ENCODE results near the gene GYS1. TPM values are rescaled to one million over a fixed set of nuclear protein-coding genes. Genes with fewer than 3 reads are reported as not detected.
"Not testable (repeated sequence)": the region's sequence is repeated elsewhere in the genome, so short reads cannot be mapped to it uniquely, and the experiment has no call there.

Gene GYS1
- total RNA-seq: 10 to 100 TPM; 13.0 to 72.5 (median 18.3) TPM

- ATAC-seq (replicated peaks in 6 of 8): peak; percentile 81 to 94 (median 93)
Measured at GRCh38 chr19:48993175-48994034, at the start of gene GYS1, which contains the start of gene RUVBL2. Gene GYS1, minus strand, starts transcription at chr19:48993309. Its CDS starts 197 bp downstream, at chr19:48993112. Gene RUVBL2, plus strand, starts transcription at chr19:48993887. Its CDS starts 25 bp downstream, at chr19:48993912.

DNA sequence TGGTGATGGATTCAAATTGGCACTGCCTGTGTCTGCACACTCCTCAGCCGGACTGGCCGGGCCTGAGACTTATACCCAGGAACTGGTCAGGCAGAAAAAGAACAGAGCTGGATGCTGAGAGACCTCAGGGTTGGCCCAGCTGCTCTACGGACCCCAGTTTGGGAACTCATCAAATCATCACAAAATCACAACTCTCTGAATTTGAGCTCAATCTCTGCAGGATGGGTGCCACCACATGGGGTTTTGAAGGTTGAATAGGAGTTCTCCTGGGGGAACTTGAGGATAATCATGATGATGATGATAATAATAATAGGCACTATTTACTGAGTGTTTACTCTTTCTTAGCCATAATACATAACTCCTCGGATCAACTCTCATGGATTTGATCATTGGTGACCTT is 49.6 kb upstream of the GYS1 start:
- in situ Hi-C loops (cut with MboI; ENCODE audit: low pct_unique_long_range_greater_than_20kb in 2 of 9, low sequenced_read_pairs in 9 of 9, unreplicated experiment in 9 of 9); H3K4me1 ChIP-seq (replicated peaks in 1 of 2): not testable (repeated sequence)
- WGBS, 10 experiments: 64 to 80% methylated on average over 1 of the region's 4 CpGs; no CpG with 5 or more reads in 8 of the 10 experiments

More at GRCh38 chr19:48993175-48994034, at the start of gene GYS1, which contains the start of gene RUVBL2:
- peak within 1 kb of the TSS; percentile 81 to 84 for H3K27ac ChIP-seq
- WGBS, 10 experiments: 0 to 3% (median 2%) methylated on average over 2 to 19 of the region's 56 CpGs; no CpG with 5 or more reads in 3 of the 10 experiments
- peak within 1 kb of the TSS; percentile 49 to 66 (median 53) for H3K4me3 ChIP-seq
- H3K4me1 ChIP-seq (replicated peaks in 1 of 2): peaks cover 14 to 15% of the 10 kb centered on the region in 2 donors
- in situ Hi-C loops (cut with MboI; ENCODE audit: low pct_unique_long_range_greater_than_20kb in 2 of 9, low sequenced_read_pairs in 9 of 9, unreplicated experiment in 9 of 9): no loop called here

DNA sequence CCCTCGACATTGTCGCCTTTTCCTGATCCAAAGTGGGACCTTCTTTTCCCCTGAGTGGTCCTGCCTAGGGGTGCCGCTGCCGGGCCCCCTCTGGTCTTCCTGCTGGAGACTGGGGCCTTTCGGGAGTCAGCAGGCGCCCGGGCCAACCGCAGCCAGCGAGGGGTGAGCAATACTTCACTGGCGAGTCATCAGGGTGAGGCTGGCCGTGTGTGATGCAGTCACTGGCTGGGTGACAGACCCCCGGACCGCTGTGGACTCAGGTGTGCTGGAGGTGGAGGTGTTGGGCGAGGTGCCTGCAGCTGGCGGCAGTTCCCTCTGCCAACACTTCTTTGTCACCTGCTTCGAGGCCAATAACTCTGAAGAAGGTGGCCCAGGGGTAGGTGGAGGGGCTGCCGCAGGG is 49.1 kb upstream of the GYS1 start:
- no peak for ATAC-seq (replicated peaks in 6 of 8)

More for the DNA sequence above, 49.6 kb upstream of the GYS1 start:
- H3K4me3 ChIP-seq; ATAC-seq (replicated peaks in 6 of 8); H3K27ac ChIP-seq: not testable (repeated sequence)

GRCh38 chr19:49039736-49040135 is 46.6 kb upstream of the GYS1 start:
- WGBS, 10 experiments: no CpG with 5 or more reads among the region's 9 CpGs
- in situ Hi-C loops (cut with MboI; ENCODE audit: low pct_unique_long_range_greater_than_20kb in 2 of 9, low sequenced_read_pairs in 9 of 9, unreplicated experiment in 9 of 9); H3K4me1 ChIP-seq (replicated peaks in 1 of 2); H3K4me3 ChIP-seq; H3K27ac ChIP-seq: not testable (repeated sequence)
- peak in 3 of 8 experiments; percentile 11 to 23 (median 19) for ATAC-seq (replicated peaks in 6 of 8)

More for the DNA sequence above, 49.1 kb upstream of the GYS1 start:
- Histone ChIP-seq H3K27ac (no peak overlapping the region), H3K4me1 (replicated peaks in 1 of 2) (no peaks in the 10 kb centered on the region), H3K4me3 (no peak overlapping the region)
- in situ Hi-C loops (cut with MboI; ENCODE audit: low pct_unique_long_range_greater_than_20kb in 2 of 9, low sequenced_read_pairs in 9 of 9, unreplicated experiment in 9 of 9): no loop called here
- 35 to 100% methylated on average over 1 to 2 of the region's 17 CpGs; no CpG with 5 or more reads in 8 of the 10 experiments for WGBS, 10 experiments

DNA sequence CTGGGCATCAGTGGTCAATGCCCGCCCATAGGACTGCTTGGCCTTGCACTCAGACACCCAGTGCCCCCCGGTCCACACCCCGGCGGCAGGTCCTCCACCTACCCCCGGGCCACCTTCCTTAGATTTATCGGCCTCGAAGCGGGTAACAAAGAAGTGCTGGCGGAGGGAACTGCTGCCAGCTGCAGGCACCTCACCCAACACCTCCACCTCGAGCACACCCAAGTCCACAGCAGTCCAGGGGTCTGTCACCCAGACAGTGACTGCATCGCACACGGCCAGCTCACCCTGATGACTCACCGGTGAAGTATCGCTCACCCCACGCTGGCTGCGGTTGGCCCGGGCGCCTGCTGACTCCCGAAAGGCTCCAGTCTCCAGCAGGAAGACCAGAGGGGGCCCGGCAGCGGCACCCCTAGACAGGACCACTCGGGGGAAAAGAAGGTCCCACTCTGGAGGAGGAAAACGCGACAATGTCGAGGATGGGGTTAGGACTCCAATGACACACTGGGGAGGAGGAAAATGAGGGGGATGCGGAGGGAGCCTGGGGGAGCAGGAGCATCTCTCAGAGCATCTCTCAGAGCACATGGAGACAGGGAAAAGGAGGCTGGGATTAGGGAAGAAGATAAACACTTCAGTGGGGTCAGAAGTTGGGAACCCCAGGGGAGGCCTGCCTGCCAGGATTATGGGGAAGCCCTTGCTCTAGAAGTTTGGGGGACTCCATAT is 45.6 kb upstream of the GYS1 start:
- H3K4me1 ChIP-seq (replicated peaks in 1 of 2); H3K4me3 ChIP-seq; in situ Hi-C loops (cut with MboI; ENCODE audit: low pct_unique_long_range_greater_than_20kb in 2 of 9, low sequenced_read_pairs in 9 of 9, unreplicated experiment in 9 of 9); H3K27ac ChIP-seq: not testable (repeated sequence)
- 20 to 84% methylated on average over 4 to 5 of the region's 26 CpGs; no CpG with 5 or more reads in 8 of the 10 experiments for WGBS, 10 experiments
- ATAC-seq (replicated peaks in 6 of 8): peak in 2 of 8 experiments; percentile 78 to 94

DNA sequence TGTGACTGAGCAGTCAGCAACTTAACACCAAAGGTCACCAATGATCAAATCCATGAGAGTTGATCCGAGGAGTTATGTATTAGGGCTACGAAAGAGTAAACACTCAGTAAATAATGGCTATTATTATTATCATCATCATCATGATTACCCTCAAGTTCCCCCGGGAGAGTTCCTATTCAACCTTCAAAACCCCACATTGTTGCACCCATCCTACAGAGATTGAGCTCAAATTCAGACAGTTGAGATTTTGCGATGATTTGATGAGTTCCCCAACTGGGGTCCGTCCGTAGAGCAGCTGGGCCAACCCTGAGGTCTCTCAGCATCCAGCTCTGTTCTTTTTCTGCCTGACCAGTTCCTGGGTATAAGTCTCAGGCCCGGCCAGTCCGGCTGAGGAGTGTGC is 45.0 kb upstream of the GYS1 start:
- H3K4me3 ChIP-seq; H3K27ac ChIP-seq; ATAC-seq (replicated peaks in 6 of 8); H3K4me1 ChIP-seq (replicated peaks in 1 of 2); in situ Hi-C loops (cut with MboI; ENCODE audit: low pct_unique_long_range_greater_than_20kb in 2 of 9, low sequenced_read_pairs in 9 of 9, unreplicated experiment in 9 of 9): not testable (repeated sequence)
- WGBS, 10 experiments: 80% methylated on average over 1 of the region's 8 CpGs; no CpG with 5 or more reads in 9 of the 10 experiments

DNA sequence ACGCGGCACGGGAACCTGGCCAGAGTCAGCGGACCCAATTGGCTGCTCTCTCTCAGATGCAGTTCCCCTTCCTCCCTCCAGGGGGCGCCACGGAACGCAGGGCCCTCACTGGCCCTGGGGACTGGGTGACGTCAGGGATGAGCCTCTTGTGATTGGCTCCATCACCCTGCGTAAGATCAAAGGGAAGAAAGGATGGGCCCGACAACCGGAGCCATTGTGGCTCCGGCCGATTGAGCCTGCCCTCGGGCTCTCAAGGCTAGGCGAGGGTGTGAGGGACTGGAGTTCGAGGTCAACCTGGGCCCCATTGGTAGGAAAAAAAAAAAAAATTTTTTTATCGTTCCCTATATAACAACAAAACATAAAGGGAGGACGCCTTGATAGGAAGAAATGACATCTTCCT is 43.7 kb upstream of the GYS1 start, which contains the start of gene CGB1:
CGB1 (minus strand) TSS at position 81 of the 400 bp plus-strand sequence. CDS start 184 bp downstream, outside the sequence.
- in situ Hi-C loops (cut with MboI; ENCODE audit: low pct_unique_long_range_greater_than_20kb in 2 of 9, low sequenced_read_pairs in 9 of 9, unreplicated experiment in 9 of 9); H3K27ac ChIP-seq; H3K4me3 ChIP-seq; H3K4me1 ChIP-seq (replicated peaks in 1 of 2): not testable (repeated sequence)
- ATAC-seq (replicated peaks in 6 of 8): peak in 1 of 8 experiments; percentile 22
- 0 to 100% (median 40%) methylated on average over 1 to 3 of the region's 18 CpGs; no CpG with 5 or more reads in 7 of the 10 experiments for WGBS, 10 experiments

GRCh38 chr19:49031642-49032301 is 38.7 kb upstream of the GYS1 start, which contains the start of gene CGB2:
Gene CGB2, plus strand, starts transcription at chr19:49031890. Its CDS starts 206 bp downstream, at chr19:49032096.
- H3K4me1 ChIP-seq (replicated peaks in 1 of 2); in situ Hi-C loops (cut with MboI; ENCODE audit: low pct_unique_long_range_greater_than_20kb in 2 of 9, low sequenced_read_pairs in 9 of 9, unreplicated experiment in 9 of 9); H3K4me3 ChIP-seq; H3K27ac ChIP-seq: not testable (repeated sequence)
- ATAC-seq (replicated peaks in 6 of 8): peak in 1 of 8 experiments; percentile 23
- WGBS, 10 experiments: 27 to 87% (median 59%) methylated on average over 2 to 14 of the region's 28 CpGs; no CpG with 5 or more reads in 5 of the 10 experiments

DNA sequence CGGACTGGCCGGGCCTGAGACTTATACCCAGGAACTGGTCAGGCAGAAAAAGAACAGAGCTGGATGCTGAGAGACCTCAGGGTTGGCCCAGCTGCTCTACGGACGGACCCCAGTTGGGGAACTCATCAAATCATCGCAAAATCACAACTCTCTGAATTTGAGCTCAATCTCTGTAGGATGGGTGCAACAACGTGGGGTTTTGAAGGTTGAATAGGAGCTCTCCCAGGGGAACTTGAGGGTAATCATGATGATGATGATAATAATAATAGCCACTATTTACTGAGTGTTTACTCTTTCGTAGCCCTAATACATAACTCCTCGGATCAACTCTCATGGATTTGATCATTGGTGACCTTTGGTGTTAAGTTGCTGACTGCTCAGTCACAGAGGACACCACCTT is 37.2 kb upstream of the GYS1 start:
- WGBS, 10 experiments: no CpG with 5 or more reads among the region's 8 CpGs
- H3K27ac ChIP-seq; in situ Hi-C loops (cut with MboI; ENCODE audit: low pct_unique_long_range_greater_than_20kb in 2 of 9, low sequenced_read_pairs in 9 of 9, unreplicated experiment in 9 of 9); H3K4me1 ChIP-seq (replicated peaks in 1 of 2); ATAC-seq (replicated peaks in 6 of 8); H3K4me3 ChIP-seq: not testable (repeated sequence)

DNA sequence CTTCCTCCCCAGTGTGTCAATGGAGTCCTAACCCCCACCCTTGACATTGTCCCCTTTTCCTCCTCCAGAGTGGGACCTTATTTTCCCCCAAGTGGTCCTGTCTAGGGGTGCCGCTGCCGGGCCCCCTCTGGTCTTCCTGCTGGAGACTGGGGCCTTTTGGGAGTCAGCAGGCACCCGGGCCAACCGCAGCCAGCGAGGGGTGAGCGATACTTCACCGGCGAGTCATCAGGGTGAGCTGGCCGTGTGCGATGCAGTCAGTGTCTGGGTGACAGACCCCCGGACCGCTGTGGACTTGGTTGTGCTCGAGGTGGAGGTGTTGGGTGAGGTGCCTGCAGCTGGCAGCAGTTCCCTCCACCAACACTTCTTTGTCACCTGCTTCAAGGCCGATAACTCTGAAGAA is 36.6 kb upstream of the GYS1 start:
- WGBS, 10 experiments: no CpG with 5 or more reads among the region's 14 CpGs
- ATAC-seq (replicated peaks in 6 of 8); in situ Hi-C loops (cut with MboI; ENCODE audit: low pct_unique_long_range_greater_than_20kb in 2 of 9, low sequenced_read_pairs in 9 of 9, unreplicated experiment in 9 of 9); H3K27ac ChIP-seq; H3K4me1 ChIP-seq (replicated peaks in 1 of 2); H3K4me3 ChIP-seq: not testable (repeated sequence)

- H3K27ac ChIP-seq; ATAC-seq (replicated peaks in 6 of 8); in situ Hi-C loops (cut with MboI; ENCODE audit: low pct_unique_long_range_greater_than_20kb in 2 of 9, low sequenced_read_pairs in 9 of 9, unreplicated experiment in 9 of 9); H3K4me3 ChIP-seq; H3K4me1 ChIP-seq (replicated peaks in 1 of 2): not testable (repeated sequence)
- no CpG with 5 or more reads among the region's 9 CpGs for WGBS, 10 experiments
Measured at GRCh38 chr19:49028686-49029085, 35.6 kb upstream of the GYS1 start.

DNA sequence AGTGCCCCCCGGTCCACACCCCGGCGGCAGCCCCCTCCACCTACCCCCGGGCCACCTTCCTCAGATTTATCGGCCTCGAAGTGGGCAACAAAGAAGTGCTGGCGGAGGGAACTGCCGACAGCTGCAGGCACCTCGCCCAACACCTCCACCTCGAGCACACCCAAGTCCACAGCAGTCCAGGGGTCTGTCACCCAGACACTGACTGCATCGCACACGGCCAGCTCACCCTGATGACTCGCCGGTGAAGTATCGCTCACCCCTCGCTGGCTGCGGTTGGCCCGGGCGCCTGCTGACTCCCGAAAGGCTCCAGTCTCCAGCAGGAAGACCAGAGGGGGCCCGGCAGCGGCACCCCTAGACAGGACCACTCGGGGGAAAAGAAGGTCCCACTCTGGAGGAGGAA is 32.5 kb upstream of the GYS1 start:
- H3K4me3 ChIP-seq; H3K27ac ChIP-seq; H3K4me1 ChIP-seq (replicated peaks in 1 of 2); in situ Hi-C loops (cut with MboI; ENCODE audit: low pct_unique_long_range_greater_than_20kb in 2 of 9, low sequenced_read_pairs in 9 of 9, unreplicated experiment in 9 of 9): not testable (repeated sequence)
- peak in 2 of 8 experiments; percentile 24 to 55 for ATAC-seq (replicated peaks in 6 of 8)
- no CpG with 5 or more reads among the region's 23 CpGs for WGBS, 10 experiments

All from motor neuron (in vitro differentiated cells).